GM18505 (cell line): ENCODE data around the gene AGAP1.

Experiments used
- ATAC-seq: cut with Tn5 transposase; IDR thresholded peaks from one replicate; pipeline ENCODE4 v1.9.1; 2021; ENCODE audit not compliant: unreplicated experiment
- POLR2A ChIP-seq: IDR thresholded peaks from 4 replicates; pipeline ENCODE4 v1.6.1; 2011; ENCODE audit warnings: borderline replicate concordance; ENCODE audit not compliant: insufficient read depth, insufficient read length; ENCODE audit errors: extremely low read depth

Gene AGAP1

DNA sequence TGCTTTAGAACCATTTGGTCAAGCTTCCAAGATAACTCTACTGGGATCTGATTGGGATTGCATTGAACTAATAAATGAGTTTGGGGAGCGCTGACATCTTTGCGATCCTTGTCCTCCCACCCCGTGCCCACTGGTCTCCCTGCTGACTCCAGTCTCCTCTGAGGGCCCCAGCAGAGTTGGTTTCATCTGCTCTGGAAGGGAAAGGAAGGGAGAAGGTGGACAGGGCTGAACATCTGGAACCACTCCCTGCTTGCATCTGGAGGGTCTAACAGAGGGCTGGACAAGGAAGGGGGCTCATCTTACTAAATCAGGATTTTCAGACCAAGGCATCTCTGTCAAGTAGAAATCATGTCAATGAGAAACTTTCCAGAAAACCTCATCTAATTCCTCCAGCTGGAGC lies 661.6 kb downstream of the AGAP1 start:
- no peak for ATAC-seq
- no peak for TF ChIP-seq POLR2A

DNA sequence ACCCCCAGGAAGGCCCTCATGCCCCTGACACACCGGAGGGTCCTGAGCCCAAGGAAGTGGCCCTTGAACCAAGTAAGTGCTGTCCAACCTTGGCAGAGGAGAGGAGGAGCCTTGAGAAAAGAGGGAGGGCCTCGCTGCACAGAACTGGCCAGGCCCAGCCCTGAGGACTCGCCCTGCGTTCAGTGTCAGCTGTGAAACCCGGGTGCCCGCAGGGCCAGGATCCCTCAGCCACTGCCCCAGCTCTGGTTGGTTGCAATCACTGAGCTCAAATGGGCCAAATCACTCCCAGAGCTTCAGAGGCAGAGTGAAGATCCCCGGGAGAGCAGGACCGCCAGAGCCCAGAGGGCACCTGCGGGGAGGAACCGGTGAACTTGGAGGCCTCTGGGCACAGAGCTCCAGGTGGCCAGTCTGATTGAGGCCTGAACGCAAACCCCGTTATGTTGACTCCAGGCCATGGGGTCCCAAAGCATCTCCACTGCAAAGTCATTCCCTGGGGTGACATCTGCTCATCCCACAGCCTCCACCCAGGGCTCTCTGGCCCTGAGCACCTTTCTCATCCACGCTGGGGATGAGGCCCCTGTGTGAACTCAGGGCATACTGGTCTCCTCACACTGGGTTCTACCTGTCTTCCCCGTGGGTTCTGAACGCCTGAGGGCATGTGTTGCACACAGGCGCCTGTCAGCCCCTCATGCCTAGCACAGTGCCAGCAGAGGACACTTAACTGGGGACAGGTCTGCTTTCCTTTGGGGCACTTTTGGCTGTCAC lies 662.4 kb downstream of the AGAP1 start:
- no peak for ATAC-seq
- TF ChIP-seq POLR2A, result no peak

DNA sequence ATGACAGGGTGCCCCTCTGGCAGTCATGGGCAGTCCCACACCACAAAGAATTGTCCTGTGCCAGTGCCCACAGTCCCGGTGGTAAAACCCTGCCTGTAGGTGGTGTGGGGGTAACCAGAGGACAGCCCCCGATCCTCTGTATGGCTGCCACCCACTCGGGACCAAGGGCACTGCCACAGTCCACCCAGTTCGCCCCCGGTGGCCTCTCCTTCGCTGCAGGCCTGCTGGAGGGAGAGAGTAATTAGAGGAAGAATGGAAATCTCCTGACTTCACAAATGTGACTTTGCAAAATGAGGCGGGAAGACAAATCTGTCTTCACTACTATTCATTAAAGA lies 663.0 kb downstream of the AGAP1 start:
- TF ChIP-seq POLR2A, result no peak
- ATAC-seq, result no peak

DNA sequence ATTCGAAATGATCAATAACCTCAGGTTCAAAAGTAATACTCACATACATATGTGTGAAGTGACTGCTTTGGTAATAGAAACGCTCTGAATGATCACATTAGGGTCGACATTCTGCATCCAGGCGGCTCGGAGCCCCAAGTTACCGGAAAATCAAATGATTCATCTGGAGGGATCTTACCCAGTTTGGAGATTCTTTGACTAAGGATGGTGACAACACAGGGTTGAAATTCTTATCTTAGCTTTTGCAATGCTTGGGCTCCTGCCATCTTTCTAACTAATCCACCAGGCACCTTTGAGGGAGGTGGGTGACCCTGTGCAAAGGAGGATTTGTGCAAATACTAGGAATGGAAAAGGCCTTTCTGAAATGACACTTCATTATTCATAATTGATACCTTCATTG lies 663.5 kb downstream of the AGAP1 start:
- ATAC-seq, result no peak
- TF ChIP-seq POLR2A, result no peak

DNA sequence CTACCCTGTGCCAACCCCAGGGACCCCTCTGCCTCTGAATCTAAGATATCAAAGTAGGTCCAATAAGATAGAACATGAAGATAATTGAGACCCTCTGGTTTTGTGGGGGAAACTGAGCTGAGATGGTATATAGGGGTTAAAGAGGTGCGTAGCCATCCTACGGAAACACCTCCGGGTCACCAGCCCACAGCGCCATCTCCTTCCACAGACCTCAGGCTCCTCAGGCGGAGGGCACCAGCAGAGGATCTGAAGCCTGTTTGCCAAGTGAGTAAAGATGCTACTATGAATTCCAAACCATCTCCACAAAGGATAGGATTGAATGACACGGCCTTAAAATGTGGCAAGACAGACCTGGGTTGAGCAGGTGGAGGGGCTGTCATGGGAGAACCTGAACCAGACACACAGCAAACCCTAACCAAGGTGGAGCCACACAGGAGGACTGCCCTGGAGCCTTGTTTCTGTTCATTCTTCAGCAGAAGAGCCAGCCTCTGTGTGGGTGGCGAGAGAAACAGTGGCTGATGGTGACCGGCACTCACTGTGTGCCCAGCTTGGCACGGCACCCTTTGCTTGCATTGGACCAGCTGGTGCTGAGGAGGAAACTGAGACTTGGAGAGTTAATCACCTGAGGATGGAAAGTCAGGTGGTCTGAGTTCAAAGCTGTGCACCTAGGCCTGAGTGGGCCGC lies 664.1 kb downstream of the AGAP1 start:
- no peak for TF ChIP-seq POLR2A
- no peak for ATAC-seq

DNA sequence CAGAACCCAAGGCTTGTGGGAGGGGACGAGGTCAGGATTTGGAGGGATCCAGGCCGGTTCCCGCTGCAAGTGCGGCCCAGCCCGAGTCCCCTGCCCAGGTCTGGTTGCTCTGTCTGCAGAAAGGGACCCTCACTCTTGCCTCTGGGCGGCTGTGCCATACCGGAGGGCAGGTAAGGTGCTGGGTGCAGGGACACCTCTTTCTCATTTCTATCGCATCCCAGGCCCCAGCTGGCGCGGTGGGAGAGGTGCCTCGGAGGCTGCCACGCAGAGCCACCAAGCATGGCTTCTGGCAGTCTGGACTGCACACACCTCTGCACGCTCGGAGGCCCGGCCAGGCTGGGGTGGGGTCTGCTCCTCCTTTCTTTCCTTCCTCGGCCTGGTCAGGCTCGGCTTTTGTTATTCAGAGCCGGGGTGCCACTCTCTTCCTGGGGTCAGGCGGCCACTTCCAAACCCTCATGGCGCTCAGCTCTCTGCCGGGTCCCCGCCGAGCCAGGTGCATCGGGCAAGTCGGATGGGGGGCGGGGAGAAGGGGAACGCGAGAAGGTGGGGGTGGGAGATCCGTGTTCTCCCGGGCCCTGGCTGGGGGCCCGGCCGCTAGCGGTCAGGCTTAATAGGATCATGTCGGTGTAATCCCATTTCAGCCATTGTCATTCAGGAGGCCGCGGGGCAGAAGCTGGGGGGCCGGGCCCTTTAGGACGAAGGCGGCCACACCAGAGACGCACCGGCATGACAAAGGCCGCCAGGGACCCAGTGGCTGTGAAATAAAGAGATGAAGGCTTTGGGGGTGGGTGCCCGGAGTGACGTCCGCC lies 665.3 kb downstream of the AGAP1 start:
- ATAC-seq, result no peak
- no peak for TF ChIP-seq POLR2A

DNA sequence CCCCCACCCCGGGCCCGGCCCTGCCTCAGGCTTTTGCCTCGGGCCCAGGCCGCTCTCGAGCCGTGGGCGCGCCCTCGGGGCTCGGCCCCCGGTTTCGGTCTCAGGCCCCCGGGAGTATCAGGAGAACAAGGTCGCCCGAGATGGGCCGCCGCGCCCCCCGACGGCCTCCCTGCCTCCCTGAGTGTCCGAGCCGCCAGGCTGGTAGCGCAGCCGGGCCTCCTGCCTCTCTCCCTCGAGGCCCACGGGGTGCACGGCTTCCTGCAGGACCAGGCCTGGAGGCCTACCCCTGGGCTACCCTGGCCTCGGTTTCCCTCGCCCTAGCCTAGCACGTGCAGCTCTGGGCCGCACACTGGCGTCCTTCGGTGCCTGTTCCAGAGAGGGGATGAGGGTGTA lies 665.9 kb downstream of the AGAP1 start:
- TF ChIP-seq POLR2A, result no peak
- no peak for ATAC-seq

DNA sequence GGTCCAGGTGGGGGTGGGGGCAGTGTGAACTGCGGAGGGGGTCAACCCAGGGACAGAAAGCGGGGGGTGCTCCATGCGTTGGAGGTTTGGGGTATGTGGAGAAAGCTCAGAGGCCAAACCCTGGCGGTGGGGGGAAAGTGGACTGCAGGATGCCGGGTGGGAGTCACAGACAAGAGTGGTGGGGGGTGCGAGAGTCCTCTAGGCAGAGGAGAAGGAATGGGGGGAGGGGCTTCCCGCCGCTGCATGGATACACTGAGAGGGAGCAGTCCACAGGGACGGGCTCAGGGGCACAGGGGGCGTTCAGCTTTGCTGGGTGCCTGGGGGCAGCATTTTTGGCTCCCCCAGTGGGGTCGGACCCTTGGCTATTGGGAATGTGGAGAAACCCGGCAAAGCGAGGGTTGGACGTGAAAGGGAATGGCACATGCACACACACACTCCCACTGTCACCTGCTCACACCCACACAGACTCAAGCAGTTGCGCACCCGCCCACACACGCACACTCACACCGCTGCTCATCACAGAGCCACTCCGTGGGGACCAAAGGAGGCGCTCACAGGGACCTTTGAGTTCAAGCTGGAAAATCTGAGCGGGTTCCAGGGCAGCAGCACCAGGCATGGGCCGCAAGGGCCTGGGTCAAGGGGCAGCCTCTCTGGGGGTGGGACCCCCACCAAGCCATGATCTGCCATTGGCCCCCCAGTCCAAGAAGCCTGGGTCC lies 666.7 kb downstream of the AGAP1 start:
- ATAC-seq, result no peak
- TF ChIP-seq POLR2A, result no peak

DNA sequence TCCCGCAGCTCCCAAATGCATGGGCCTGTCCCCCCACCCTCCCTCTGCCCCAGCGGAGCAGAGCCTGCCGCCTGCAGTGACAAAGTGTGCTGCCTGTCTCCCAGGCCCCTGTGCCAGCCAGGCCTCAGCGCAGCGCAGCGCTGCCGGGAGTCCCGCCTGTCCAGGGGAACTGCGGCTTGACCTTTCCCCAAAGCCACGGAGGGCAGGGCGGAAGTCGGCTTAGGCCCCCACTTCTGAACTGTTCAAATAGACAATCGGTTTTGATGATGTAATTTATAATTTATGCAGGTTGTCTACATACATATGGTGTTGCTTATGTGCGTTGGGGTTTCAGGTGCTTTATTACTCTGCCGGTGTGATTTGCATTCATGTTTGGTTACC lies 667.2 kb downstream of the AGAP1 start:
- no peak for ATAC-seq
- no peak for TF ChIP-seq POLR2A

DNA sequence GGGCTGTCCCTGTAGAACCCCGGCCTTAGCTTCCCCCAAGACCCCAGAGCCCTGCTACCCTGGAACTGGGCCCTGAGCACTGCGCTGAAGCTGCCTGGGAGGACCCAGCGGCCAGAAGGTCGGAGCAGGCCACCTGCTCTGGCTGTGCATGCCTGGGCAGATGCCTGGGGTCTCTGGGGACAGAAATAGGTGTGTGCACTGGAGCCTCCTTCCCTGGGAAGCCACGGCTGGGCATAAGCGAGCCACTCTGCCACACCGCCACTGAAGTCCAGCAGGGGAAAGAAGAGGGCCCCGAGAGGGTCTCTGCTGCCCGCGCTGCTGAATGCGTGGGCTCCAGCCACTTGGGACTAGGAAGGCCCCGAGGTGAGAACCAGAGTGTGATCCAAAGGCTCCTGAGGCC lies 667.7 kb downstream of the AGAP1 start:
- TF ChIP-seq POLR2A, result no peak
- ATAC-seq, result no peak

DNA sequence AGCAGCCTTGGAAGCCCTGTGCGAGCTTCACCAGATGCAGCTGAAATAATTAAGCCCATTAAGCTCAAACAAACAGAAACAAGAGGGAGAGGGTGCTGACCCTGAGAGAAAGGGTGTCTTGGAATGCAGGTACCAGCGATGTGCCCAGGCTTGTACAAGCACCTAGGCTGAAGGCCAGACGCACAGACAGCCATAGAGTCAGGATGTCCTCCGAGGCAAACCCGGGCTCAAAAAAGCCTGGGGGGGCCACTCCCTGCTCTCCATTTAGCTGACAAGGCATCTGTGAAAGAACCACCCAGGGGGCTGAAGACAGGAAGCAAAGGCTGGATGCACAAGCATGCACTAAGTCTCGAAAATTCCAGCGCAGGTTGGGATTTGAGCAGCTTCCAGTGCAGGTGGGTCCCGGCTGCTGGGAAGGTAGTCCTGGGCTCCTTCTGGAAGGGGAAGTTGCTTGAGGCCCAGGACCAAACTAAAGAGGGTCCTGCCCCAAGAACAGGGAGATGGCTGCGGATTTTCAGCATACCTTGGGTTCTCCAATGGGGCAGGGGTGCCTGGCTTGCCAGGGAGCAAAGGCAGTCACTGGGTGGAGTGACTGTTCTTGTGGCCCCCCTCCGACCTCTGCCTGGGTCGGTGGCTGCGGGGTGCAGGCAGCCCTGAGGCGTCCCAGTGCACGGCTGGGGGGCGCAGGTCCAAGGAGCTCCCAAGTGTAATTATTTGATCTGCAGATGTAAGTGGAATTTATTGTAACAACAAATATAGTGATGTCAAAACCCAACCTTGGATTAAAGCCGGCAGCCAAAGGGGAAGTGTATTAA lies 668.4 kb downstream of the AGAP1 start:
- no peak for ATAC-seq
- no peak for TF ChIP-seq POLR2A

DNA sequence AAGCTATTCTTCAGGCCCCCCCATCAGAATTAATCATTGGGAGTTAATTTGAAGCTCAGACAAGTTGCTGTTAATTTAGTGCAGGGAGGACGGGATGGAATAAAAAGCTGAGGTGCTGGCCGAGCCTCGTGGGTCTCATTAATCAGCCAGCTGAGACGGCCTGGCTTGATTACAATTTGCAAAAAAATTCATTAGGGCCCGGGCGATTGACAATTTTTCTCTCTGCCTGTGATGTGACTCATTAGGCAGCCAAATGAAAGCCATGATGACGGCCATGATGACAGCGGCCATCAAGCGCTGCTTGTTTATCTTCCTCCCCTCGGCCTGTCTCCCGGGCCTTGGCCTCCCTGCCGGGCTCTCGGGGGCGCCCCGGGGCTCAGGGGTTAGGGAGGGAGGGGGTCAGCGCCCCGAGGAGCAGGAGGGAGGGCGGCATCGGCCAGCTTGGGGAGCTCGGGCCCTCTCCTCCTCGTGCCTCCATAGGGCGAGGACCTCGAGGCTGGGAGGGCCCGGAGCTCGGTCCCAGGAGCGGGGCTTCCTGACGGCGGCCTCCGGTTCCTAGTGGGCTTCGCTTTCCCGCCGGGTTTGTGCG lies 669.1 kb downstream of the AGAP1 start:
- ATAC-seq, result no peak
- no peak for TF ChIP-seq POLR2A
